GM10847 (cell line): ENCODE results near the gene ANKS1A.

Experiments used
- POLR2A ChIP-seq: IDR thresholded peaks from 2 replicates; pipeline ENCODE4 v1.6.1; 2011; ENCODE audit not compliant: insufficient read length; ENCODE audit errors: extremely low read depth

ANKS1A gene

GRCh38 chr6:34906826-34907225 lies 17.8 kb downstream of the ANKS1A start:
- TF ChIP-seq POLR2A, result no peak

DNA sequence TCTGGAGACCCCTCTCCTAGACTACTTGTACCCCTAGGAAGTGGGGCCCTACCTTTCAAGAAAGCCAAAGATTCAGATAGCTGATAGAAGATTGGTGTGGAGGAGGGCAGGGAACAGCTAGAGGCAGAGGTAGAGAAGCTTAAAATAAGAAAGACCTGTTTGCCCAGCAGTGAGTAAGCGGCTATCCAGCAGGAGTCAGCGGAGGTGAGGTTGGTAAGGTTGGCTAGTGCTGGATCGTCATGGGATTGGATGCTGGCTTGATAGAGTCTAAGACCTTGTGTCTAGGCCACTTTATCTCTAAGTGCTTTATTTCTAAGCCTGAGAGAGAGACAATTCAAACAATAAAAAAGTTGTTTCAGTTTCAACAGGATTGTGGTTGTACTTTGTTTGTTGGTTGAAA lies 19.1 kb downstream of the ANKS1A start:
- no peak for TF ChIP-seq POLR2A

DNA sequence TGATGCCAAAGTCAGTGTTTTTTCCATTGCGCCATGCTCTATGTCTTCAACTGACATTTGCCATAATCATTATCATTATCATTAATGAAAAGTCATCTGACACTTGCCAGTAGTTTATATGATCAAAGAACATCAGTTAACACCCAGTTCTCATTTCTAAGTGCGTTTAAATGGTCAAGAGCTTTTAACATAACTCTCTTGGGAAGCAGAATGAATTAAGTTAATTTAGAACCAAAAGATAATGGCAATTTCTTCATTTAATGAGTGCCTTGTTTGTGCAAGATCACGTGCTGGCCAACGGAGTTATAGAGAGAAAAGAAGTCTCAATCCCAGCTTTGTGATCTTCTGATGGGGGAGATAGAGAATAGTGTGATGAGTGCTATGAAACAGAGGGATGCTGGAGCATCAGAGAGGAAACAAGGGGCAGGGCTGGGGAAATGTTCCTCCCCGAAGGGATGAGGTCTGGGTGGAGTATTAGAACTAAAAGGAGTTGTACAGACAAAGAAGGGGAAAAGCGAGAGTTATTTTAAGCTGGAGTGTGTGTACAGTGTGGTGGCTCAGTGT lies 20.3 kb downstream of the ANKS1A start:
- TF ChIP-seq POLR2A, result no peak

DNA sequence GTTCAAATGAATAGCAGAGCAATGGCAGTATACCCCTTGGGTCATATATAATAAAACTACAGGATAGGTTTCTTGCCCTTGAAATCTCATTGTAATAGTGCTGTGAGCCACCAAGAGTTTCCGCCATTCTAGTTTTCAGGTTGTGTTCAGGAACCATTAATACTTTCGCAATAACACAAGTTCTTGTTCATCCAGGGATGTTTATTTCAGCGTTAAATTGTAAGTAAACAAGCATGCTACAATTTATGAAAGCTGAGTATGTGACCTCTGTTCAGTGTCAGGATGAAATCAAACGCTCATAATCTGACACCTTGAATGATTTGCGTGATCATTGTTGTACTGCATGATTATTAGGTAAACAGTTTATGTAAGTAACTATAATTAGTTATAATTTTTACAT lies 22.8 kb downstream of the ANKS1A start:
- no peak for TF ChIP-seq POLR2A

DNA sequence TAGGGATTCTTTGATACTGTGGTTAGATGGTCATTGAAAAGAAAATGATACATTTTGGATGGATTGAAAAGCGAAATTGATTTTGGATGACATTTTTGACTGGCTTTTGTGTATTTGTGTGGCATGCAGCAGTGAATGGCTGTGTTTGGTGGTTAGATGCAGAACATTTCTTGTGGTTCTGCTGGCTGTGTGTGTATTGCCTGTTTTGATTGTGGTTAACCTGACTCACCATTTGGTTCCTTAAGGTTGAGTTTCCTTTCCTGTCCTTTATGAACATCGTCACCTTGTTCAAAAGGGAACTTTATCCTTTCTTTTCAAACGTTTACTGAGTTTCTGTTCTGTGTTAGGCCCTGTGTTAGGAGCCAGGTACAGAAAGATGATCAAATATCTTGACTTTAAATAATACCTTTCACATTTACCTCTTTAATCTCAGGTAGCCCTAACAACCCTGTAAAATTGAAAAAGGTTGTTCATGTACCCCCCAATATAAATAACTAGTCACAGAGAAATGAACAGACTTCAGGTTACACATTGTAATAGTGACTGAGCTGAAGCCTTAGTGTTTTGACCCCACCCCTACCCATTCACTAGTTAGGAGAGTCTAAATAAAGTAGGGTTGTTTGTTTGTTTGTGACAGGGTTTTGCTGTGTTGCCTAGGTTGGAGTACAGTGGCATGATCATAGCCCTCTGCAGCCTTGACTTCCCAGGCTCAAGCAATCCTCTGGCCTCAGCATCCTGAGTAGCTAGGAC lies 23.8 kb downstream of the ANKS1A start:
- no peak for TF ChIP-seq POLR2A

DNA sequence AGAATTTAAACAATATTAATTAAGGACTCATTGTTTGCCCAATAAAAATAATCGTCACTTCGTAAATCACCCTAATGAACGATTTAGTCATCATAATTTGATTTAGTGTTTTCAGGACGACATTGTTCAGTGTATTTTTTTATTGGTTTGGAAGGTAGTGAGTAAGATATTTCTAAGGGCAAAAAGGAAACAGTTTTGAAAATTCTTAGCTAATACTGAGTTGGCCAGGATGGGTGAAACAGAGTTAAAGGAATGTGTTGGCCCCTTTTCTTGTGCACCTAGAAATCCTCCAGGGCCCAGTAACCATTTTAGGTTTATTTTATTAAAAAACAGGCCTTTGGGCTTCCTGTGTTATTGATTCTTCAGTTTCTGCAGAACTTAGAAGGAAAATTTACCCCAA lies 25.3 kb downstream of the ANKS1A start:
- TF ChIP-seq POLR2A, result no peak

- TF ChIP-seq POLR2A, result no peak
These were observed 27.4 kb downstream of the ANKS1A start for GRCh38 chr6:34916348-34916967.

GRCh38 chr6:34917626-34918285 lies 28.7 kb downstream of the ANKS1A start:
- TF ChIP-seq POLR2A, result no peak

GRCh38 chr6:34919651-34920050 lies 30.6 kb downstream of the ANKS1A start:
- TF ChIP-seq POLR2A, result no peak

DNA sequence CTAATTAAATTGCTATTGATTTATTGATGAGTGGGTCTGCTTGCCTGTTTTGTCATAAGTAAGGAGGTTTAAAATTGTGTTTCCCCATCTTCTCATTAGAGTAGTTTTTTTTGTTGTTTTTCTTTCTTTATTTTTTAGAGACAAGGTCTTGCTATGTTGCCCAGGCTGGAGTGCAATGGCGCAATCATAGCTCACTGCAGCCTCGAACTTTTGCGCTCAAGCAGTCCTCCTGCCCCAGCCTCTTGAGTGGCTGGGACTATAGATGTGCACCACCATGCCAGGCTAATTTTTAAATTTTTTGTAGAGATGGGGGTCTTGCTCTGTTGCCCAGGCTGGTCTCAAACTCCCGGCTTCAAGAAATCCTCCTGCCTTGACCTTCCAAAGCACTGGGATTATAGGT lies 31.0 kb downstream of the ANKS1A start:
- no peak for TF ChIP-seq POLR2A

- no peak for TF ChIP-seq POLR2A
These were observed 33.2 kb downstream of the ANKS1A start for GRCh38 chr6:34922177-34922663.

DNA sequence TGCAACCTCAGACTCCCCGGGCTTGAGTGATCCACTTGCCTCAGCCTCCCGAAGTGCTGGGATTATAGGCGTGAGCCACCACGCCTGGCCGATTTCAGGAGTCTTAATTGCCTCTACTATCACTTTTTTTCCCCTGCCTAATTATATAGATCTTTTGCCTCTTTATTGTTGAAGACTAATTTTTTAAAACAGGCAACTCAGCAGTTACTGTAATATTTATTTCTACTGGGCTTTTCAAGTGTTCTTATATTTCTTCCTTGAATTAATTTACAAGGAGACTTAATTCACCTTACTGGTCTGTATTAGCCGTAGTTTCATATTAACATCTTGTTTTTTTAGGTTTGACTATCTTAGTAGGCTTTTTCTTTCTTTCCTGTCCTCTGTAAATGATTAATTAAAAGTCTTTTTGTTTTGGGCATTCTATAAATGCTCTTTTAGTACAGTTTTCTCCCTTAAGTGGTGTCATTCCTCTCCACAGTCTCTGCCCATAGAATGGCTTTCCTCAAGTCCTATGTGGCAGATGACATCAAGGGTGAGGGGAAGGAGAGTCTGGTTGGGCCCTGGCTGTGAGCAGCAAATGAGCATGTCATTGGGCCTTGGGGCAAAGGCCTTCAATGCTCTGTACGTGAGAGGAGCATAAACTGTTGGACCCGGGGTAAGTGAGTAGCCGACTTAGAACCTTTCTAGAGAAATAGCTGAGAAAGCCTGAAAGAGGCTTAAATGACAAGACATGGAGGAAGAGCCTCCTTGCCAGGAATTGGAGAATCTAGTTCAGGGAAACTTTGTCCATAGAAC lies 36.0 kb downstream of the ANKS1A start:
- no peak for TF ChIP-seq POLR2A

DNA sequence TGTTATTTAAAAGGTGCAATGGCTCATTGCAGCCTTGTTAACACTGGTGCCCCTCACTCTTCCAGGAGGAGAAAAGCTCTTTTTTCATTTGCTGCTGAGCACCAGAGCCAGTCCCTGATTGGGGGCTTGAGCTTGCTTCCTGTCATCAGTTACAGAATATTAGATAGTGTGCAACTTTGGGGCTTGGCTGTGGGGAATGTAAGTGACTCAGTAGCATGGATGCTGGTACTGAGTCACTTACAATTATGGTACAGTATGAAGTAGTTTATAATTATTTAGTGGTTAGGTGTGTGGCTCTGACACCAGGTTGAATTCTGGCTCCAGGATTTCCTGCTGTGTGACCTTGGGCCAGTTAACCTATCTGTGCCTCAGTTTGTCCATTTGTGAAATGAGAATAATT lies 37.6 kb downstream of the ANKS1A start:
- no peak for TF ChIP-seq POLR2A

GRCh38 chr6:34928220-34928619 lies 39.2 kb downstream of the ANKS1A start:
- no peak for TF ChIP-seq POLR2A

GRCh38 chr6:34928695-34929094 lies 39.6 kb downstream of the ANKS1A start:
- TF ChIP-seq POLR2A, result no peak

- TF ChIP-seq POLR2A, result no peak
These were observed 40.4 kb downstream of the ANKS1A start for GRCh38 chr6:34929241-34929978.
